Measurements from ENCODE around the gene RIPK3. TPM values are rescaled to one million over a fixed set of nuclear protein-coding genes. Genes with fewer than 3 reads are reported as not detected.

The RIPK3 gene
- 2.9 and 3.5 TPM in 2 replicates for total RNA-seq

GRCh38 chr14:24339284-24340151 lies at the start of gene RIPK3:
Gene RIPK3, minus strand, starts transcription at chr14:24339991. Its CDS starts 165 bp downstream, at chr14:24339826.

GRCh38 chr14:24367514-24368211 lies 27.9 kb upstream of the RIPK3 start, which contains the start of gene NFATC4:
Gene NFATC4, plus strand, starts transcription at chr14:24368184. Its CDS starts 157 bp downstream, at chr14:24368341.

GRCh38 chr14:24334431-24335291 lies 5.1 kb downstream of the RIPK3 start, which contains the start of gene ADCY4:
Gene ADCY4, minus strand, starts transcription at chr14:24335071. Its CDS starts 419 bp downstream, at chr14:24334652.

GRCh38 chr14:24310646-24311604 lies 28.9 kb downstream of the RIPK3 start, which contains the start of gene LTB4R:
Gene LTB4R, plus strand, starts transcription at chr14:24311502. Its CDS starts 4,150 bp downstream, at chr14:24315652.

GRCh38 chr14:24309538-24310264 lies 30.1 kb downstream of the RIPK3 start, which contains the start of gene LTB4R2:
Gene LTB4R2, plus strand, starts transcription at chr14:24310140. Its CDS starts 525 bp downstream, at chr14:24310665.

GRCh38 chr14:24307575-24308341 lies 32.0 kb downstream of the RIPK3 start, which contains the start of gene CIDEB:
Gene CIDEB, minus strand, starts transcription at chr14:24307977. Its CDS starts 119 bp downstream, at chr14:24307858.

GRCh38 chr14:24299255-24300191 lies 40.3 kb downstream of the RIPK3 start, which contains the start of the genes DHRS1 and NOP9:
Gene DHRS1, minus strand, starts transcription at chr14:24299780. Its CDS starts 674 bp downstream, at chr14:24299106.
Gene NOP9, plus strand, starts transcription at chr14:24299850. Its CDS starts 105 bp downstream, at chr14:24299955.

Other genes with a start within 250 kb of the RIPK3 start
- gene PCK2, start 245.7 kb downstream of the RIPK3 start, total RNA-seq: 5.1 and 17.4 TPM in 2 replicates
- 42.3 and 47.3 TPM in 2 replicates for gene DCAF11, start 225.2 kb downstream of the RIPK3 start, total RNA-seq
- gene NRL, start 225.0 kb downstream of the RIPK3 start, total RNA-seq: 0.19 and 0.45 TPM in 2 replicates
- gene FITM1, start 209.3 kb downstream of the RIPK3 start, total RNA-seq: 0.19 and 0.27 TPM in 2 replicates
- 78.5 and 103 TPM in 2 replicates for gene PSME1, start 203.8 kb downstream of the RIPK3 start, total RNA-seq
- 23.2 and 23.7 TPM in 2 replicates for gene EMC9, start 198.4 kb downstream of the RIPK3 start, total RNA-seq
- gene PSME2, start 193.4 kb downstream of the RIPK3 start, total RNA-seq: 101 and 105 TPM in 2 replicates
- gene RNF31, start 192.5 kb downstream of the RIPK3 start, total RNA-seq: 28.9 and 29.3 TPM in 2 replicates
- gene IRF9, start 178.7 kb downstream of the RIPK3 start, total RNA-seq: 39.4 and 47.7 TPM in 2 replicates
- gene REC8, start 167.9 kb downstream of the RIPK3 start, total RNA-seq: 1.3 and 4.2 TPM in 2 replicates
- 41.1 and 49.6 TPM in 2 replicates for gene IPO4, start 151.2 kb downstream of the RIPK3 start, total RNA-seq
- 38.6 and 53.6 TPM in 2 replicates for gene TM9SF1, start 144.6 kb downstream of the RIPK3 start, total RNA-seq
- gene TSSK4, start 134.3 kb downstream of the RIPK3 start, total RNA-seq: 0.09 TPM in 1 of 2 replicates, not detected in the other
- 16.7 and 27.9 TPM in 2 replicates for gene CHMP4A, start 126.5 kb downstream of the RIPK3 start, total RNA-seq
- gene MDP1, start 123.9 kb downstream of the RIPK3 start, total RNA-seq: 8.6 and 8.8 TPM in 2 replicates
- gene NEDD8, start 107.6 kb downstream of the RIPK3 start, total RNA-seq: 235 and 253 TPM in 2 replicates
- 76.5 and 85.2 TPM in 2 replicates for gene GMPR2, start 107.1 kb downstream of the RIPK3 start, total RNA-seq
- 38.1 and 43.4 TPM in 2 replicates for gene TINF2, start 97.4 kb downstream of the RIPK3 start, total RNA-seq
- gene TGM1, start 76.8 kb downstream of the RIPK3 start, total RNA-seq: 0.36 and 0.75 TPM in 2 replicates
- gene RABGGTA, start 68.4 kb downstream of the RIPK3 start, total RNA-seq: 20.5 and 21.1 TPM in 2 replicates
- 6.6 and 7.3 TPM in 2 replicates for gene DHRS1, start 40.2 kb downstream of the RIPK3 start, total RNA-seq
- gene NOP9, start 40.1 kb downstream of the RIPK3 start, total RNA-seq: 24.8 and 25.4 TPM in 2 replicates
- 1.4 and 2.8 TPM in 2 replicates for gene CIDEB, start 32.0 kb downstream of the RIPK3 start, total RNA-seq
- 2.9 and 5.6 TPM in 2 replicates for gene LTB4R2, start 29.9 kb downstream of the RIPK3 start, total RNA-seq
- 1.7 and 3.3 TPM in 2 replicates for gene LTB4R, start 28.5 kb downstream of the RIPK3 start, total RNA-seq
- gene ADCY4, start 4.9 kb downstream of the RIPK3 start, total RNA-seq: 37.2 and 43.1 TPM in 2 replicates
- gene NFATC4, start 28.2 kb upstream of the RIPK3 start, total RNA-seq: 14.8 and 25.8 TPM in 2 replicates
- 8.0 and 14.1 TPM in 2 replicates for gene NYNRIN, start 59.0 kb upstream of the RIPK3 start, total RNA-seq
- gene CBLN3, start 89.7 kb upstream of the RIPK3 start, total RNA-seq: 1.3 and 2.6 TPM in 2 replicates
- gene KHNYN, start 90.0 kb upstream of the RIPK3 start, total RNA-seq: 46.2 and 73.3 TPM in 2 replicates
- 7.9 and 9.3 TPM in 2 replicates for gene SDR39U1, start 102.8 kb upstream of the RIPK3 start, total RNA-seq
- gene CMA1, start 168.3 kb upstream of the RIPK3 start, total RNA-seq: not detected in 2 replicates
- not detected in 2 replicates for gene CTSG, start 236.3 kb upstream of the RIPK3 start, total RNA-seq